ENCODE measurements around the gene SLC28A1.

- no peak for TF ChIP-seq GABPA (IDR thresholded peaks at IDR 0.05 in 1 of 2, conservative IDR thresholded peaks at IDR 0.05 in 1 of 2)
- no peak for TF ChIP-seq CTCF (IDR thresholded peaks at IDR 0.05; ENCODE audit: low read depth, low read length, missing input control)
- no peak for TF ChIP-seq REST (IDR thresholded peaks at IDR 0.05)
- no peak for TF ChIP-seq JUND (IDR thresholded peaks at IDR 0.05)
- TF ChIP-seq ZBTB33 (IDR thresholded peaks at IDR 0.05) = no peak
- TF ChIP-seq TAF1 (conservative IDR thresholded peaks at IDR 0.05) = no peak
Measured at GRCh38 chr15:84885801-84886200, 1.3 kb downstream of the SLC28A1 start.
